Measurements from ENCODE around the gene ESYT3.
"Not testable (repeated sequence)": the region's sequence is repeated elsewhere in the genome, so short reads cannot be mapped to it uniquely, and the experiment has no call there.

ESYT3 gene

DNA sequence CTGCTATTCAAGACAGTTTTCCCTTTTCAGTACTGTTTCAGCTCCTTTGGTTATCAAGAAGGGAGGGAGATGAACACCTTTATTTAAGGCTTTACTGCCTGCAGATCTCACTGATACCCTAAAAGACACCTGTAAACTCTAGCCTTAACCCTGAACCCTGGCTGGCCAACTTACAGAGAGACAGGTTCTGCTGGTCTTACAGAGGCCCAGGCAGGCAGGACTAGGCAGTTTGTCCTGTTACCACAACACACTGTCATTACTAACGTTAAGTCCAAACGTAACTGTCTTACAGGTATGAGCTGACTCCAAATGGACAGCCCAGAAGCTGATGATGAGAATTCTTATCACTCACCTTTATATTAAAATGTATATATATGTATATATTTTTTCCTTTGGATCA, 42.1 kb downstream of the ESYT3 start:
- Histone ChIP-seq H2AFZ (ENCODE audit: low read depth, low read length) (no peak overlapping the region), H3K9me3 (ENCODE audit: low read length) (no peaks in the 10 kb centered on the region), H3K27me3 (ENCODE audit: insufficient read depth, low read length) (no peaks in the 10 kb centered on the region), H3K4me1 (ENCODE audit: insufficient read depth, low read length) (no peaks in the 10 kb centered on the region), H3K4me3 (ENCODE audit: low read length) (no peak overlapping the region), H3K36me3 (ENCODE audit: insufficient read depth, low read length) (no peaks in the 10 kb centered on the region)

DNA sequence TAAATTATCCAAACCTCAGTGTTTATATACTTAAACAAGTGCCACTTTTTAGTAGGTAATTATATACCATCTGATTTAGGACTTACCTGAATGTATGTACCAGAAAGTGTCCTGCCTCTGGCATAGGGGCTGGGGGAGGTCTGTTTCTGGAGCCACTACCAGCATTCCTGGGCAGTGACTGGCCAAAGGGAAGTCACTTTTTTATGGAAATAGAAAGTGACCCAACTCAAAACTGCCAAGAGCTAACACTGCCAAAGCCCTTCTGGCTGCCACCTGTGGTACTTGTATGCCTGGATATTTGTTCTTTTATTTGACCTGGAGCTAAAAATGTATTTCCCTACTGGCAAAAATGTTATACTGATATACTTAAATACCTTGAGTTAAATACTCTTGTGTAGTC, 42.7 kb downstream of the ESYT3 start:
- Histone ChIP-seq H2AFZ (ENCODE audit: low read depth, low read length) (no peak overlapping the region), H3K9me3 (ENCODE audit: low read length) (no peaks in the 10 kb centered on the region), H3K27me3 (ENCODE audit: insufficient read depth, low read length) (no peaks in the 10 kb centered on the region), H3K36me3 (ENCODE audit: insufficient read depth, low read length) (no peaks in the 10 kb centered on the region), H3K4me1 (ENCODE audit: insufficient read depth, low read length) (no peaks in the 10 kb centered on the region), H3K4me3 (ENCODE audit: low read length) (no peak overlapping the region)

GRCh38 chr3:138477801-138478200, 43.4 kb downstream of the ESYT3 start:
- Histone ChIP-seq H3K4me3 (ENCODE audit: low read length) (no peak overlapping the region), H3K4me1 (ENCODE audit: insufficient read depth, low read length) (no peaks in the 10 kb centered on the region), H3K27me3 (ENCODE audit: insufficient read depth, low read length) (no peaks in the 10 kb centered on the region), H2AFZ (ENCODE audit: low read depth, low read length) (no peak overlapping the region), H3K9me3 (ENCODE audit: low read length) (no peaks in the 10 kb centered on the region), H3K36me3 (ENCODE audit: insufficient read depth, low read length) (no peaks in the 10 kb centered on the region)

- Histone ChIP-seq H2AFZ (ENCODE audit: low read depth, low read length) (no peak overlapping the region), H3K4me1 (ENCODE audit: insufficient read depth, low read length) (no peaks in the 10 kb centered on the region), H3K27me3 (ENCODE audit: insufficient read depth, low read length) (no peaks in the 10 kb centered on the region), H3K9me3 (ENCODE audit: low read length) (no peaks in the 10 kb centered on the region), H3K4me3 (ENCODE audit: low read length) (no peak overlapping the region), H3K36me3 (ENCODE audit: insufficient read depth, low read length) (no peaks in the 10 kb centered on the region)
Observed at GRCh38 chr3:138479438-138479863, 45.0 kb downstream of the ESYT3 start.

- H2AFZ ChIP-seq (ENCODE audit: low read depth, low read length); H3K4me1 ChIP-seq (ENCODE audit: insufficient read depth, low read length); H3K36me3 ChIP-seq (ENCODE audit: insufficient read depth, low read length); H3K27me3 ChIP-seq (ENCODE audit: insufficient read depth, low read length); H3K4me3 ChIP-seq (ENCODE audit: low read length); H3K9me3 ChIP-seq (ENCODE audit: low read length): not testable (repeated sequence)
Observed at GRCh38 chr3:138484672-138485071, 50.3 kb downstream of the ESYT3 start.

DNA sequence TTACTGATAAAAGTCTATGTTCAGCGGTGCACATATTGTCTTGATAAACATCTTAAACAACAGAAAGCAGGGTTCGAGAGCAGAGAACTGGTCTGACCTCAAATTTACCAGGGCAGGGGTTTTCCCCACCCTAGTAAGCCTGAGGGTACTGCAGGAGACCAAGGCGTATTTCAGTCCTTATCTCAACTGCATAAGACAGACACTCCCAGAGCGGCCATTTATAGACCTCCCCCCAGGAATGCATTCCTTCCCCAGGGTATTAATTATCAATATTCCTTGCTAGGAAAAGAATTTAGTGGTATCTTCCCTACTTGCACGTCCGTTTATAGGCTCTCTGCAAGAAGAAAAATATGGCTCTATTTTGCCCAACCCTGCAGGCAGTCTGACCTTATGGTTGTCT, 52.2 kb downstream of the ESYT3 start:
- not testable (repeated sequence) for H2AFZ ChIP-seq (ENCODE audit: low read depth, low read length); H3K4me3 ChIP-seq (ENCODE audit: low read length); H3K36me3 ChIP-seq (ENCODE audit: insufficient read depth, low read length); H3K9me3 ChIP-seq (ENCODE audit: low read length); H3K27me3 ChIP-seq (ENCODE audit: insufficient read depth, low read length); H3K4me1 ChIP-seq (ENCODE audit: insufficient read depth, low read length)

GRCh38 chr3:138491971-138492370, 57.6 kb downstream of the ESYT3 start:
- H3K4me1 ChIP-seq (ENCODE audit: insufficient read depth, low read length) = no peaks in the 10 kb centered on the region
- H3K36me3 ChIP-seq (ENCODE audit: insufficient read depth, low read length) = peaks cover 10% of the 10 kb centered on the region
- H3K9me3 ChIP-seq (ENCODE audit: low read length) = peaks cover 3% of the 10 kb centered on the region

GRCh38 chr3:138492980-138493675, 58.7 kb downstream of the ESYT3 start:
- H2AFZ ChIP-seq (ENCODE audit: low read depth, low read length) = no peak overlapping the region
- no peak overlapping the region for H3K4me3 ChIP-seq (ENCODE audit: low read length)
- peaks cover 15% of the 10 kb centered on the region for H3K36me3 ChIP-seq (ENCODE audit: insufficient read depth, low read length)
- H3K27me3 ChIP-seq (ENCODE audit: insufficient read depth, low read length) = no peaks in the 10 kb centered on the region
- no peaks in the 10 kb centered on the region for H3K4me1 ChIP-seq (ENCODE audit: insufficient read depth, low read length)
- no peaks in the 10 kb centered on the region for H3K9me3 ChIP-seq (ENCODE audit: low read length)

More at GRCh38 chr3:138491971-138492370, 57.6 kb downstream of the ESYT3 start:
- Histone ChIP-seq H3K4me3 (ENCODE audit: low read length) (no peak overlapping the region), H3K27me3 (ENCODE audit: insufficient read depth, low read length) (no peaks in the 10 kb centered on the region), H2AFZ (ENCODE audit: low read depth, low read length) (no peak overlapping the region)

DNA sequence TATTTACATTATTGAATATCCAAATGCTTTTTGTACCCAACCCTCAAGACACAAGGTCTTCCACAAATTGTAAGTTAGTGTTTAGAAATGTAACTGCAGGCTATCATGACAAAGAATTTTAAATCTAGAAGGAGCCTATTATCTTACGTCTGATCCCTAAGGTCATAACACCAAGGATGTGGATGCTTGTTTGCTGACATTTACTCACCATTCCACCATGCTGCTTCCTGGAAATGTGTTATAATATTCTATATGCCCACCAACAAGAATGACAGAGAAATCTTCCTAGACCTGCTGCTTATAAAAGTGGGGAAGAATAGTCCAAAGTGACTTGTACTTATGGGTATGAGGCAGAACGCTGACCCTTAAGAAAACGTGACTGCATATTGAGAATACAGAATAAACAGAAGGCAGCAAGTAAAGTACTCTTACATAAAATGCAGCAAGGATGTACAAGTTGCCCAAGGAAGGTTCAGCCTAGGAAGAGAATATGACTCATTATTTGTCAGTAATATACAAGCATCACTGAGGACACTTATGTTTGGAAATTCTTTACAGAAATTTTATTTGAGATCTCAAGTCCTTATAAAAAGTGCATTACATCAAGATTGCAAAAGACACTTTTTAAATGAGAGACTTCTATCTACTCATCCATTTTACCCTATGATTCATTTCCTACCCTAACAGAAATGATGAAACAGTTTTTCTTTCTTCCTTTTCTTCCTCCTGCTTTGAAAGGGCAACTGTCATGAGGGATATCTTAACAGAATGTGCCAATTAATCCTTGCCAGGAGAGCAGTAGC, 59.6 kb downstream of the ESYT3 start:
- Histone ChIP-seq H2AFZ (ENCODE audit: low read depth, low read length) (no peak overlapping the region), H3K4me1 (ENCODE audit: insufficient read depth, low read length) (no peaks in the 10 kb centered on the region), H3K9me3 (ENCODE audit: low read length) (no peaks in the 10 kb centered on the region), H3K36me3 (ENCODE audit: insufficient read depth, low read length) (peaks cover 15% of the 10 kb centered on the region), H3K27me3 (ENCODE audit: insufficient read depth, low read length) (no peaks in the 10 kb centered on the region), H3K4me3 (ENCODE audit: low read length) (no peak overlapping the region)

DNA sequence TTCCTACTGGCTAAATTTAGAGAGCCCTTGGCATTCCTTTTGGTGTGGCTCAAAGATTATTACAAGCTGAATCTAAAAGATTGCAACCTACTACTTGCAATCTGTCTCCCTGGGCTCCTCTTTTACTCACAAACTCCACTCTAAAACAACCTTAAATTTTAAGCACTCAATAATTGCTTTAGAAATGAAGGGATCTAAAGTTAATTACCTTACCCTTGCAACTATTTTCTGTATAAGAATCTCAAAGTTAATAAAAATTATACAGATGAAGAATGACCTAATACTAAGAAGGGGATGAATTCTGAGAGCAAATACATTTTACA, 60.2 kb downstream of the ESYT3 start:
- Histone ChIP-seq H3K4me3 (ENCODE audit: low read length) (no peak overlapping the region), H3K4me1 (ENCODE audit: insufficient read depth, low read length) (no peaks in the 10 kb centered on the region), H2AFZ (ENCODE audit: low read depth, low read length) (no peak overlapping the region), H3K27me3 (ENCODE audit: insufficient read depth, low read length) (no peaks in the 10 kb centered on the region), H3K9me3 (ENCODE audit: low read length) (no peaks in the 10 kb centered on the region), H3K36me3 (ENCODE audit: insufficient read depth, low read length) (peaks cover 18% of the 10 kb centered on the region)

- not testable (repeated sequence) for H2AFZ ChIP-seq (ENCODE audit: low read depth, low read length); H3K9me3 ChIP-seq (ENCODE audit: low read length); H3K4me1 ChIP-seq (ENCODE audit: insufficient read depth, low read length); H3K27me3 ChIP-seq (ENCODE audit: insufficient read depth, low read length); H3K4me3 ChIP-seq (ENCODE audit: low read length)
- H3K36me3 ChIP-seq (ENCODE audit: insufficient read depth, low read length) = peaks cover 18% of the 10 kb centered on the region
Observed at GRCh38 chr3:138495638-138496037, 61.2 kb downstream of the ESYT3 start.

DNA sequence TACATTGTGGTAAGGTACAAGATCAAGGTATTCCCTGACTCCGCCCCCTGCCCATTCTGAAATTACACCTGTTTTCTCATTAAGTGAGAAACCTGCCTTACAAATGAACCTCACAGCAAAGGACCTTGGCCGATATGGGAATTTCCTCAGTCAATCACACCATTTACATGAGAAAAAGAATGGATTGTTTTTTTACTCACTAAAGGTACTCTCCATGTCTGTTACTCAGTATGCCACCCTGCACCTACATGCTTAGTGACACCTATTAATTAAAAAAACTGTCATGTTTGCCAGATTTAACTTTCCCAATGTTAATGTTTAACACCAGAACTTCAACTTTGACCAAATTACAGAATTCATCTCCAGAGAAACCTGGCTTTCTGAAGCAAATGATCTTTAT, 62.0 kb downstream of the ESYT3 start:
- H3K4me3 ChIP-seq (ENCODE audit: low read length) = no peak overlapping the region
- H3K36me3 ChIP-seq (ENCODE audit: insufficient read depth, low read length) = peaks cover 18% of the 10 kb centered on the region
- no peaks in the 10 kb centered on the region for H3K4me1 ChIP-seq (ENCODE audit: insufficient read depth, low read length)
- no peak overlapping the region for H2AFZ ChIP-seq (ENCODE audit: low read depth, low read length)
- no peaks in the 10 kb centered on the region for H3K27me3 ChIP-seq (ENCODE audit: insufficient read depth, low read length)
- H3K9me3 ChIP-seq (ENCODE audit: low read length) = no peaks in the 10 kb centered on the region

GRCh38 chr3:138497021-138497420, 62.6 kb downstream of the ESYT3 start:
- peaks cover 18% of the 10 kb centered on the region for H3K36me3 ChIP-seq (ENCODE audit: insufficient read depth, low read length)

GRCh38 chr3:138497851-138498250, 63.4 kb downstream of the ESYT3 start:
- no peak overlapping the region for H3K4me3 ChIP-seq (ENCODE audit: low read length)
- H3K4me1 ChIP-seq (ENCODE audit: insufficient read depth, low read length) = no peaks in the 10 kb centered on the region
- no peaks in the 10 kb centered on the region for H3K27me3 ChIP-seq (ENCODE audit: insufficient read depth, low read length)
- no peak overlapping the region for H2AFZ ChIP-seq (ENCODE audit: low read depth, low read length)
- H3K36me3 ChIP-seq (ENCODE audit: insufficient read depth, low read length) = peaks cover 18% of the 10 kb centered on the region
- no peaks in the 10 kb centered on the region for H3K9me3 ChIP-seq (ENCODE audit: low read length)

More at GRCh38 chr3:138497021-138497420, 62.6 kb downstream of the ESYT3 start:
- Histone ChIP-seq H2AFZ (ENCODE audit: low read depth, low read length) (no peak overlapping the region), H3K9me3 (ENCODE audit: low read length) (no peaks in the 10 kb centered on the region), H3K27me3 (ENCODE audit: insufficient read depth, low read length) (no peaks in the 10 kb centered on the region), H3K4me3 (ENCODE audit: low read length) (no peak overlapping the region), H3K4me1 (ENCODE audit: insufficient read depth, low read length) (no peaks in the 10 kb centered on the region)

Measured in neuron (in vitro differentiated cells).